GM12878 (cell line): ENCODE results near the gene NT5M. TPM values are rescaled to one million over a fixed set of nuclear protein-coding genes. Genes with fewer than 3 reads are reported as not detected.

Source experiments
- ATAC-seq: fragments of 200-7000 bp; cut with Tn5 transposase; 3 replicates; pipeline ENCODE4 v1.9.1; 2020; ENCODE audit warnings: mild to moderate bottlenecking, moderate library complexity
- BruUV-seq: library from RNA; stranded (reverse); fragments of 400-500 nt; replicated peaks from 2 replicates; lab custom pipeline; 2021; lab: Mats Ljungman, UMichigan
- CTCF ChIA-PET: fragments of 300-600 bp; sonication (Branson Sonifier 250); formaldehyde crosslinking; extraction: SDS; loops from one replicate; lab custom pipeline; 2021; ENCODE audit warnings: inconsistent platforms; lab: Yijun Ruan, JAX
- POLR2A ChIA-PET: fragments of 350-600 bp; formaldehyde crosslinking; extraction: SDS; loops from one replicate; lab custom pipeline; 2021; ENCODE audit warnings: inconsistent platforms; lab: Charles Lee
- RAD21 ChIA-PET: fragments of 300-600 bp; sonication (Branson Sonifier 250); formaldehyde crosslinking; loops from one replicate; lab custom pipeline; 2023; ENCODE audit warnings: antibody characterized with exemption; ENCODE audit not compliant: unreplicated experiment; lab: Charles Lee
- SMC1A ChIA-PET: fragments of 300-600 bp; sonication (Branson Sonifier 250); formaldehyde crosslinking; loops from one replicate; lab custom pipeline; 2023; ENCODE audit not compliant: unreplicated experiment, uncharacterized antibody; lab: Charles Lee
- DNase-seq: peaks from one replicate; pipeline ENCODE4 v3.0.0-alpha.2; 2011; ENCODE audit warnings: low read depth, low spot score
- FAIRE-seq: peaks from 3 replicates; lab custom pipeline; 2011; peaks lifted over from hg19 to GRCh38; lab: Jason Lieb, UNC
- H2AFZ ChIP-seq: 2 replicates; pipeline ENCODE4 v1.6.0; 2011; ENCODE audit warnings: low read depth, low read length, control low read depth; ENCODE audit not compliant: control insufficient read depth
- H3K27ac ChIP-seq: 2 replicates; pipeline ENCODE4 v1.5.1; 2011; ENCODE audit warnings: control low read depth; ENCODE audit not compliant: control insufficient read depth, insufficient read depth
- H3K27me3 ChIP-seq, 2 experiments: replicated peaks in 1 of 2; 2 replicates each; pipeline versions ENCODE4 v1.6.0 to v1.6.1; 2011; ENCODE audit warnings: low read length in 1 of 2; ENCODE audit not compliant: control insufficient read depth in 2 of 2, insufficient read depth in 2 of 2
- H3K36me3 ChIP-seq, 2 experiments: 2 replicates each; pipeline ENCODE4 v1.5.1; 2011; ENCODE audit warnings: low read length in 1 of 2; ENCODE audit not compliant: control insufficient read depth in 2 of 2, insufficient read depth in 2 of 2
- H3K4me1 ChIP-seq: 2 replicates; pipeline ENCODE4 v1.6.1; 2011; ENCODE audit warnings: mild to moderate bottlenecking, low read length, moderate library complexity, mixed read lengths; ENCODE audit not compliant: control insufficient read depth, insufficient read depth
- H3K4me2 ChIP-seq: 2 replicates; pipeline ENCODE4 v1.6.0; 2011; ENCODE audit warnings: control low read depth; ENCODE audit not compliant: control insufficient read depth, insufficient read depth
- H3K4me3 ChIP-seq: fragments of 200-600 bp; sonication (generic); 2 replicates; pipeline ENCODE4 v1.5.1; 2016
- H3K79me2 ChIP-seq: 2 replicates; pipeline ENCODE4 v1.6.0; 2011; ENCODE audit warnings: low read length; ENCODE audit not compliant: control insufficient read depth, insufficient read depth
- H3K9ac ChIP-seq: 2 replicates; pipeline ENCODE4 v1.8.0; 2011; ENCODE audit warnings: low read length, control low read depth, mixed read lengths; ENCODE audit not compliant: control insufficient read depth, insufficient read depth
- H3K9me3 ChIP-seq: replicated peaks from 3 replicates; pipeline ENCODE4 v1.5.1; 2011; ENCODE audit warnings: mild to moderate bottlenecking, low read length; ENCODE audit not compliant: control insufficient read depth, insufficient read depth
- H4K20me1 ChIP-seq: 2 replicates; pipeline ENCODE4 v1.6.0; 2011; ENCODE audit not compliant: control insufficient read depth, insufficient read depth
- BACH1 ChIP-seq: fragments of 450-650 bp; IDR thresholded peaks from 2 replicates; pipeline ENCODE4 v1.6.1; 2017; ENCODE audit warnings: mild to moderate bottlenecking, borderline replicate concordance
- BCL11A ChIP-seq: IDR thresholded peaks from 2 replicates; pipeline ENCODE4 v1.6.1; 2011; ENCODE audit warnings: low read depth, low read length
- CBFB ChIP-seq: IDR thresholded peaks from 2 replicates; pipeline ENCODE4 v1.6.1; 2016; ENCODE audit warnings: antibody characterized with exemption, low read depth
- CREB1 ChIP-seq: IDR thresholded peaks from 2 replicates; pipeline ENCODE4 v1.6.1; 2012; ENCODE audit warnings: low read depth, mild to moderate bottlenecking, inconsistent platforms
- CREM ChIP-seq: IDR thresholded peaks from 2 replicates; pipeline ENCODE4 v1.6.1; 2014; ENCODE audit warnings: antibody characterized with exemption, low read depth
- KLF5 ChIP-seq: fragments of 450-650 bp; IDR thresholded peaks from 2 replicates; pipeline ENCODE4 v1.6.1; 2014; ENCODE audit warnings: mild to moderate bottlenecking; ENCODE audit not compliant: partially characterized antibody
- MEF2B ChIP-seq: fragments of 450-650 bp; IDR thresholded peaks from 2 replicates; pipeline ENCODE4 v1.6.1; 2018; ENCODE audit warnings: mild to moderate bottlenecking, moderate library complexity; ENCODE audit not compliant: partially characterized antibody, poor library complexity, severe bottlenecking
- NR2C1 ChIP-seq: fragments of 450-650 bp; IDR thresholded peaks from 2 replicates; pipeline ENCODE4 v1.6.1; 2017; ENCODE audit warnings: antibody characterized with exemption, mild to moderate bottlenecking, moderate library complexity
- PAX8 ChIP-seq: fragments of 450-650 bp; IDR thresholded peaks from 2 replicates; pipeline ENCODE4 v1.6.1; 2017; ENCODE audit warnings: mild to moderate bottlenecking, moderate library complexity
- RFX5 ChIP-seq: IDR thresholded peaks from 2 replicates; pipeline ENCODE4 v1.6.1; 2011; ENCODE audit warnings: low read depth, low read length, improper control_type of control experiment
- SREBF2 ChIP-seq: IDR thresholded peaks from 2 replicates; pipeline ENCODE4 v1.6.1; 2012; ENCODE audit warnings: mild to moderate bottlenecking, low read length
- ZBED1 ChIP-seq: IDR thresholded peaks from 2 replicates; pipeline ENCODE4 v1.6.1; 2016; ENCODE audit warnings: borderline replicate concordance
- WGBS: methylation state at CpG from one replicate; pipeline ENCODE4 v1.1.6; 2016; ENCODE audit warnings: low lambda C conversion rate; ENCODE audit not compliant: insufficient replicate concordance, insufficient coverage; ENCODE audit errors: missing lambda C conversion rate; 5-methylcytosine and 5-hydroxymethylcytosine counted together
- in situ Hi-C: fragments of 300-500 bp; cut with MboI; formaldehyde crosslinking; loops from 9 replicates; pipeline ENCODE4 v1.14.3; 2018; ENCODE audit warnings: mixed read lengths
- intact Hi-C: fragments of 100-400 bp; cut with micrococcal nuclease; formaldehyde crosslinking; loops from one replicate; pipeline ENCODE4 v1.14.2; 2022; ENCODE audit not compliant: unreplicated experiment
- polyA plus RNA-seq, 11 experiments: library from polyadenylated mRNA; depleted of rRNA in 4 of 11; unstranded in 6 of 11; stranded (reverse) in 5 of 11; fragments of >200 nt; fragmentation: Nextera tagmentation in 4 of 11; fragmentation: Illumina TruSeq in 1 of 11; extraction: Ambion mirVana in 4 of 11; extraction: Trizol in 1 of 11; gene quantifications; 1 replicate in 1 of 11; 2 replicates in 10 of 11; pipeline versions ENCODE4 v1.2.1 to v1.2.3, GENCODE V29; 2011 to 2016; ENCODE audit warnings: inconsistent platforms in 2 of 11, missing spikeins in 2 of 11, low read depth in 1 of 11
- total RNA-seq, 4 experiments: library from RNA; depleted of rRNA in 3 of 4; stranded (reverse); fragments of >200 nt in 3 of 4; fragmentation: Illumina TruSeq in 1 of 4; extraction: Trizol in 1 of 4; gene quantifications; 2 replicates each; pipeline versions ENCODE4 v1.2.1 to v1.2.3, GENCODE V29; 2013 to 2021
- TF ChIP-seq, protein P1 (sequence below): IDR thresholded peaks from 2 replicates; pipeline ENCODE4 v1.6.1; 2011; ENCODE audit warnings: mild to moderate bottlenecking, low read depth, low read length, moderate library complexity; ENCODE audit not compliant: insufficient replicate concordance
- TF ChIP-seq, protein P2 (sequence below): fragments of 450-650 bp; formaldehyde crosslinking; IDR thresholded peaks from 2 replicates; pipeline ENCODE4 v1.5.0; 2022; ENCODE audit warnings: mild to moderate bottlenecking, missing genetic modification characterization
- TF ChIP-seq, protein P3 (sequence below): fragments of 450-650 bp; formaldehyde crosslinking; IDR thresholded peaks from 2 replicates; pipeline ENCODE4 v1.4.0; 2020; ENCODE audit warnings: mild to moderate bottlenecking, moderate library complexity

Gene NT5M
- total and polyA plus RNA-seq, 10 of the 15 experiments (the other 5 are each of a cell fraction or from before 2014, with no cell fraction given): 0.18 to 14.1 (median 2.9) TPM

DNA sequence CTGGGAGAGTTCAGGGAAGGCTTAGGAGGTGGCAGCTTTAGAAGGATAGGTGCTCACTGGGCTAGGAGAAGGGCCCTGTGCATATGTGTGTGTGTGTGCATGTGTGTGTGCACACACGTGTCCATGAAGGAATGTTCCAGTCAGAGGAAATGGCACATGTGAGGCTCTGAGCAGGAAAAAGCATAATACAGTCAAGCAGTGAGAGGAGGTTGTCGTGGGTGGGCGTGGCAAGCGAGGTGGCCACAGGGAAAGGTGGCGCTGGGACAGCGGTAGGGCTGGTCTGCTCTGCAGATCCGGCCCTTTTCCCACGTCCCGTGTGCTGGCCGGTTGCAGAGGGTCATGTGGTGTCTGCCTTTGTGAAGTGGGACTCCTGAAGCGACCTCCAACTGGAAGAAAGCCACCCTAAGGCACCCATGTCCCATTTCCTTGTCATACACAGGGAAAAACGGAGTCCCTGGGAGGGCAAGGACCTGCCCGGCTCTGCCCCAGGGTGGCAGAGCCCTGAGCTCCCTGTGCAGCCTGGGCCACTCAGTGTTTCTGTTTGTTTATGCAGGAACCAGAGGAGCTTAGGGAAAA is 40.1 kb downstream of the NT5M start:
- no peak for FAIRE-seq
- WGBS: 57% methylated on average over 13 of the region's 13 CpGs
- no peaks in the 10 kb centered on the region for H3K79me2 ChIP-seq
- H3K4me3 ChIP-seq: no peak overlapping the region
- DNase-seq: no peak
- H3K4me1 ChIP-seq: no peaks in the 10 kb centered on the region
- no peak for ATAC-seq
- H3K36me3 ChIP-seq: no peaks in the 10 kb centered on the region
- H3K9me3 ChIP-seq: no peaks in the 10 kb centered on the region
- no TSS peak for BruUV-seq
- ChIA-PET RAD21 (no interaction called here), CTCF (no interaction called here), POLR2A (no interaction called here), SMC1A (no interaction called here)
- intact Hi-C loops (no loop called here), in situ Hi-C loops (no loop called here)
- no peak overlapping the region for H2AFZ ChIP-seq
- H4K20me1 ChIP-seq: no peaks in the 10 kb centered on the region
- no peak overlapping the region for H3K27ac ChIP-seq
- TF ChIP-seq NR2C1 (no peak), CREB1 (no peak), CBFB (no peak), BACH1 (no peak), PAX8 (no peak), MEF2B (no peak), KLF5 (no peak), BCL11A (no peak), CREM (no peak), RFX5 (no peak), SREBF2 (no peak), ZBED1 (no peak)
- TF ChIP-seq, protein P1, sequence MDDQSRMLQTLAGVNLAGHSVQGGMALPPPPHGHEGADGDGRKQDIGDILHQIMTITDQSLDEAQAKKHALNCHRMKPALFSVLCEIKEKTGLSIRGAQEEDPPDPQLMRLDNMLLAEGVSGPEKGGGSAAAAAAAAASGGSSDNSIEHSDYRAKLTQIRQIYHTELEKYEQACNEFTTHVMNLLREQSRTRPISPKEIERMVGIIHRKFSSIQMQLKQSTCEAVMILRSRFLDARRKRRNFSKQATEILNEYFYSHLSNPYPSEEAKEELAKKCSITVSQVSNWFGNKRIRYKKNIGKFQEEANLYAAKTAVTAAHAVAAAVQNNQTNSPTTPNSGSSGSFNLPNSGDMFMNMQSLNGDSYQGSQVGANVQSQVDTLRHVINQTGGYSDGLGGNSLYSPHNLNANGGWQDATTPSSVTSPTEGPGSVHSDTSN: no peak
- TF ChIP-seq, protein P2, sequence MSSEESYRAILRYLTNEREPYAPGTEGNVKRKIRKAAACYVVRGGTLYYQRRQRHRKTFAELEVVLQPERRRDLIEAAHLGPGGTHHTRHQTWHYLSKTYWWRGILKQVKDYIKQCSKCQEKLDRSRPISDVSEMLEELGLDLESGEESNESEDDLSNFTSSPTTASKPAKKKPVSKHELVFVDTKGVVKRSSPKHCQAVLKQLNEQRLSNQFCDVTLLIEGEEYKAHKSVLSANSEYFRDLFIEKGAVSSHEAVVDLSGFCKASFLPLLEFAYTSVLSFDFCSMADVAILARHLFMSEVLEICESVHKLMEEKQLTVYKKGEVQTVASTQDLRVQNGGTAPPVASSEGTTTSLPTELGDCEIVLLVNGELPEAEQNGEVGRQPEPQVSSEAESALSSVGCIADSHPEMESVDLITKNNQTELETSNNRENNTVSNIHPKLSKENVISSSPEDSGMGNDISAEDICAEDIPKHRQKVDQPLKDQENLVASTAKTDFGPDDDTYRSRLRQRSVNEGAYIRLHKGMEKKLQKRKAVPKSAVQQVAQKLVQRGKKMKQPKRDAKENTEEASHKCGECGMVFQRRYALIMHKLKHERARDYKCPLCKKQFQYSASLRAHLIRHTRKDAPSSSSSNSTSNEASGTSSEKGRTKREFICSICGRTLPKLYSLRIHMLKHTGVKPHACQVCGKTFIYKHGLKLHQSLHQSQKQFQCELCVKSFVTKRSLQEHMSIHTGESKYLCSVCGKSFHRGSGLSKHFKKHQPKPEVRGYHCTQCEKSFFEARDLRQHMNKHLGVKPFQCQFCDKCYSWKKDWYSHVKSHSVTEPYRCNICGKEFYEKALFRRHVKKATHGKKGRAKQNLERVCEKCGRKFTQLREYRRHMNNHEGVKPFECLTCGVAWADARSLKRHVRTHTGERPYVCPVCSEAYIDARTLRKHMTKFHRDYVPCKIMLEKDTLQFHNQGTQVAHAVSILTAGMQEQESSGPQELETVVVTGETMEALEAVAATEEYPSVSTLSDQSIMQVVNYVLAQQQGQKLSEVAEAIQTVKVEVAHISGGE (CRISPR knock-in tag): no peak
- TF ChIP-seq, protein P3, sequence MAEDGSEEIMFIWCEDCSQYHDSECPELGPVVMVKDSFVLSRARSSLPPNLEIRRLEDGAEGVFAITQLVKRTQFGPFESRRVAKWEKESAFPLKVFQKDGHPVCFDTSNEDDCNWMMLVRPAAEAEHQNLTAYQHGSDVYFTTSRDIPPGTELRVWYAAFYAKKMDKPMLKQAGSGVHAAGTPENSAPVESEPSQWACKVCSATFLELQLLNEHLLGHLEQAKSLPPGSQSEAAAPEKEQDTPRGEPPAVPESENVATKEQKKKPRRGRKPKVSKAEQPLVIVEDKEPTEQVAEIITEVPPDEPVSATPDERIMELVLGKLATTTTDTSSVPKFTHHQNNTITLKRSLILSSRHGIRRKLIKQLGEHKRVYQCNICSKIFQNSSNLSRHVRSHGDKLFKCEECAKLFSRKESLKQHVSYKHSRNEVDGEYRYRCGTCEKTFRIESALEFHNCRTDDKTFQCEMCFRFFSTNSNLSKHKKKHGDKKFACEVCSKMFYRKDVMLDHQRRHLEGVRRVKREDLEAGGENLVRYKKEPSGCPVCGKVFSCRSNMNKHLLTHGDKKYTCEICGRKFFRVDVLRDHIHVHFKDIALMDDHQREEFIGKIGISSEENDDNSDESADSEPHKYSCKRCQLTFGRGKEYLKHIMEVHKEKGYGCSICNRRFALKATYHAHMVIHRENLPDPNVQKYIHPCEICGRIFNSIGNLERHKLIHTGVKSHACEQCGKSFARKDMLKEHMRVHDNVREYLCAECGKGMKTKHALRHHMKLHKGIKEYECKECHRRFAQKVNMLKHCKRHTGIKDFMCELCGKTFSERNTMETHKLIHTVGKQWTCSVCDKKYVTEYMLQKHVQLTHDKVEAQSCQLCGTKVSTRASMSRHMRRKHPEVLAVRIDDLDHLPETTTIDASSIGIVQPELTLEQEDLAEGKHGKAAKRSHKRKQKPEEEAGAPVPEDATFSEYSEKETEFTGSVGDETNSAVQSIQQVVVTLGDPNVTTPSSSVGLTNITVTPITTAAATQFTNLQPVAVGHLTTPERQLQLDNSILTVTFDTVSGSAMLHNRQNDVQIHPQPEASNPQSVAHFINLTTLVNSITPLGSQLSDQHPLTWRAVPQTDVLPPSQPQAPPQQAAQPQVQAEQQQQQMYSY: no peak
- H3K9ac ChIP-seq: no peak overlapping the region
- no peak overlapping the region for H3K4me2 ChIP-seq
- no peaks in the 10 kb centered on the region for H3K27me3 ChIP-seq
